Osteocyte (in vitro differentiated cells): ENCODE measurements around the gene TCERG1L. TPM values are rescaled to one million over a fixed set of nuclear protein-coding genes. Genes with fewer than 3 reads are reported as not detected.

Experiments used
- DNase-seq: peaks from one replicate; pipeline ENCODE4 v3.0.0; 2021; ENCODE audit warnings: mixed read lengths; ENCODE audit not compliant: unreplicated experiment; ENCODE audit errors: extremely low spot score
- H3K27ac Mint-ChIP-seq: one replicate; pipeline ENCODE4 v1.8.0; 2021; ENCODE audit warnings: mild to moderate bottlenecking, mixed read lengths; ENCODE audit not compliant: unreplicated experiment
- H3K27me3 Mint-ChIP-seq: one replicate; pipeline ENCODE4 v1.8.0; 2021; ENCODE audit warnings: mixed read lengths; ENCODE audit not compliant: unreplicated experiment
- H3K36me3 Mint-ChIP-seq: one replicate; pipeline ENCODE4 v1.8.0; 2021; ENCODE audit warnings: mixed read lengths; ENCODE audit not compliant: unreplicated experiment
- H3K4me1 Mint-ChIP-seq: one replicate; pipeline ENCODE4 v1.8.0; 2021; ENCODE audit warnings: mixed read lengths; ENCODE audit not compliant: unreplicated experiment
- H3K4me3 Mint-ChIP-seq: one replicate; pipeline ENCODE4 v1.8.0; 2021; ENCODE audit warnings: mild to moderate bottlenecking, moderate library complexity, mixed read lengths; ENCODE audit not compliant: unreplicated experiment
- H3K9me3 Mint-ChIP-seq: one replicate; pipeline ENCODE4 v1.8.0; 2021; ENCODE audit warnings: mixed read lengths; ENCODE audit not compliant: unreplicated experiment
- CTCF ChIP-seq: fragments of 200-600 bp; sonication (generic); IDR thresholded peaks from 2 replicates; pipeline ENCODE4 v1.5.0; 2021; ENCODE audit warnings: antibody characterized with exemption, mild to moderate bottlenecking, moderate library complexity
- total RNA-seq: library from RNA; stranded (reverse); gene quantifications from 2 replicates; pipeline ENCODE4 v1.2.1, GENCODE V29; 2021

Gene TCERG1L
- total RNA-seq, 1 donor from 2014 or later, result not detected

GRCh38 chr10:131290781-131291180 lies 20.7 kb downstream of the TCERG1L start:
- H3K27me3 Mint-ChIP-seq, result no peaks in the 10 kb centered on the region
- H3K27ac Mint-ChIP-seq, result no peak overlapping the region
- no peaks in the 10 kb centered on the region for H3K4me1 Mint-ChIP-seq
- no peak overlapping the region for H3K4me3 Mint-ChIP-seq
- H3K36me3 Mint-ChIP-seq, result peaks cover 2% of the 10 kb centered on the region
- peaks cover 50% of the 10 kb centered on the region for H3K9me3 Mint-ChIP-seq
- TF ChIP-seq CTCF, result no peak
- no peak for DNase-seq

- Mint-ChIP-seq H3K36me3 (peaks cover 2% of the 10 kb centered on the region), H3K4me3 (no peak overlapping the region), H3K27me3 (no peaks in the 10 kb centered on the region), H3K27ac (no peak overlapping the region), H3K4me1 (no peaks in the 10 kb centered on the region), H3K9me3 (peaks cover 37% of the 10 kb centered on the region)
- no peak for DNase-seq
- no peak for TF ChIP-seq CTCF
Observed at GRCh38 chr10:131288648-131289047, 22.9 kb downstream of the TCERG1L start.

GRCh38 chr10:131282961-131283360 lies 28.6 kb downstream of the TCERG1L start:
- TF ChIP-seq CTCF, result no peak
- Mint-ChIP-seq H3K27me3 (no peaks in the 10 kb centered on the region), H3K9me3 (peaks cover 43% of the 10 kb centered on the region), H3K4me3 (no peak overlapping the region), H3K36me3 (no peaks in the 10 kb centered on the region), H3K4me1 (no peaks in the 10 kb centered on the region), H3K27ac (no peak overlapping the region)
- DNase-seq, result no peak

GRCh38 chr10:131280101-131280500 lies 31.4 kb downstream of the TCERG1L start:
- H3K4me3 Mint-ChIP-seq, result no peak overlapping the region
- no peaks in the 10 kb centered on the region for H3K4me1 Mint-ChIP-seq
- TF ChIP-seq CTCF, result no peak
- H3K27me3 Mint-ChIP-seq, result no peaks in the 10 kb centered on the region
- no peak for DNase-seq
- H3K36me3 Mint-ChIP-seq, result no peaks in the 10 kb centered on the region
- peaks cover 36% of the 10 kb centered on the region for H3K9me3 Mint-ChIP-seq
- no peak overlapping the region for H3K27ac Mint-ChIP-seq

- H3K9me3 Mint-ChIP-seq, result peaks cover 39% of the 10 kb centered on the region
- no peak for TF ChIP-seq CTCF
- H3K27ac Mint-ChIP-seq, result no peak overlapping the region
- H3K36me3 Mint-ChIP-seq, result no peaks in the 10 kb centered on the region
- no peak for DNase-seq
- no peaks in the 10 kb centered on the region for H3K4me1 Mint-ChIP-seq
- no peak overlapping the region for H3K4me3 Mint-ChIP-seq
- no peaks in the 10 kb centered on the region for H3K27me3 Mint-ChIP-seq
Observed at GRCh38 chr10:131279516-131279915, 32.0 kb downstream of the TCERG1L start.
